ENCODE measurements around the gene DIO1. TPM values are rescaled to one million over a fixed set of nuclear protein-coding genes. Genes with fewer than 3 reads are reported as not detected.

DIO1 gene
- total and polyA plus RNA-seq, 7 donors: not detected

- no peaks in the 10 kb centered on the region for H3K9me3 ChIP-seq
These were observed 33.4 kb downstream of the DIO1 start for GRCh38 chr1:53927376-53927881.

GRCh38 chr1:53929246-53929960, 35.4 kb downstream of the DIO1 start:
- WGBS, 2 donors: 84 to 95% methylated on average over 2 of the region's 2 CpGs
- intact Hi-C loops (cut with DNase I): no loop called here
- no peak for TF ChIP-seq CTCF (IDR thresholded peaks at IDR 0.05)
- no peak for TF ChIP-seq POLR2AphosphoS5 (IDR thresholded peaks at IDR 0.05)
- TF ChIP-seq POLR2A (IDR thresholded peaks at IDR 0.05): no peak
- no peak for TF ChIP-seq EP300 (IDR thresholded peaks at IDR 0.05)
- H3K36me3 ChIP-seq: peaks cover 3 to 40% (median 5%) of the 10 kb centered on the region in 4 donors
- no peaks in the 10 kb centered on the region for H3K9me3 ChIP-seq
- H3K4me1 ChIP-seq: no peaks in the 10 kb centered on the region
- H3K4me3 ChIP-seq: no peak overlapping the region
- H3K27ac ChIP-seq: no peak overlapping the region
- H3K27me3 ChIP-seq: no peaks in the 10 kb centered on the region
- DNase-seq: no peak

More at GRCh38 chr1:53927376-53927881, 33.4 kb downstream of the DIO1 start:
- no peak overlapping the region for H3K27ac ChIP-seq
- DNase-seq: no peak
- TF ChIP-seq EP300 (IDR thresholded peaks at IDR 0.05) (no peak), POLR2AphosphoS5 (IDR thresholded peaks at IDR 0.05) (no peak), CTCF (IDR thresholded peaks at IDR 0.05) (no peak), POLR2A (IDR thresholded peaks at IDR 0.05) (no peak)
- no peak overlapping the region for H3K4me3 ChIP-seq
- peaks cover 7 to 60% (median 9%) of the 10 kb centered on the region in 4 donors for H3K36me3 ChIP-seq
- intact Hi-C loops (cut with DNase I): no loop called here
- no peaks in the 10 kb centered on the region for H3K27me3 ChIP-seq
- 90 to 98% methylated on average over 2 of the region's 2 CpGs for WGBS, 2 donors
- H3K4me1 ChIP-seq: no peaks in the 10 kb centered on the region

GRCh38 chr1:53930932-53931331, 36.9 kb downstream of the DIO1 start:
- Histone ChIP-seq H3K27ac (no peak overlapping the region), H3K4me1 (no peaks in the 10 kb centered on the region), H3K36me3 (peaks cover 3 to 39% (median 5%) of the 10 kb centered on the region in 4 donors), H3K9me3 (no peaks in the 10 kb centered on the region), H3K4me3 (no peak overlapping the region), H3K27me3 (no peaks in the 10 kb centered on the region)
- TF ChIP-seq EP300 (IDR thresholded peaks at IDR 0.05) (no peak), POLR2A (IDR thresholded peaks at IDR 0.05) (no peak), POLR2AphosphoS5 (IDR thresholded peaks at IDR 0.05) (no peak), CTCF (IDR thresholded peaks at IDR 0.05) (no peak)
- WGBS, 2 donors: 94 to 96% methylated on average over 3 of the region's 3 CpGs
- intact Hi-C loops (cut with DNase I): no loop called here
- DNase-seq: no peak

- peaks cover 3 to 39% (median 5%) of the 10 kb centered on the region in 4 donors for H3K36me3 ChIP-seq
These were observed 37.5 kb downstream of the DIO1 start for GRCh38 chr1:53931523-53931922.

More at GRCh38 chr1:53931523-53931922, 37.5 kb downstream of the DIO1 start:
- Histone ChIP-seq H3K27me3 (no peaks in the 10 kb centered on the region), H3K4me1 (no peaks in the 10 kb centered on the region), H3K27ac (no peak overlapping the region), H3K4me3 (no peak overlapping the region), H3K9me3 (no peaks in the 10 kb centered on the region)
- whole genome bisulfite sequencing, 2 donors: 95 to 98% methylated on average over 2 of the region's 2 CpGs
- intact Hi-C loops (cut with DNase I): no loop called here
- no peak for DNase-seq
- TF ChIP-seq POLR2AphosphoS5 (IDR thresholded peaks at IDR 0.05) (no peak), CTCF (IDR thresholded peaks at IDR 0.05) (no peak), POLR2A (IDR thresholded peaks at IDR 0.05) (no peak), EP300 (IDR thresholded peaks at IDR 0.05) (no peak)
